Heart right ventricle (tissue), 16 donors: ENCODE results near the gene AGPAT3. TPM values are rescaled to one million over a fixed set of nuclear protein-coding genes. Genes with fewer than 3 reads are reported as not detected.

Source experiments
- ATAC-seq, 8 donors: fragments of 200-7000 bp; cut with Tn5 transposase; one replicate each; pipeline ENCODE4 v1.9.1; 2020; ENCODE audit warnings: mild to moderate bottlenecking in 8 of 8, moderate library complexity in 8 of 8, moderate number of reproducible peaks in 1 of 8
- DNase-seq, 2 donors: peaks; one replicate each; pipeline ENCODE4 v3.0.0-alpha.2; 2020
- H3K27ac ChIP-seq, 10 donors: fragments of 200-600 bp; sonication (generic) in 2 of 10; one replicate each; pipeline versions ENCODE4 v1.5.0 to v1.8.0; 2020 to 2022; ENCODE audit warnings: mild to moderate bottlenecking in 3 of 10
- H3K27me3 ChIP-seq, 7 donors: fragments of 200-600 bp; one replicate each; pipeline ENCODE4 v1.8.0; 2021 to 2022; ENCODE audit warnings: mild to moderate bottlenecking in 2 of 7
- H3K36me3 ChIP-seq, 9 donors: fragments of 200-600 bp; sonication (generic) in 1 of 9; one replicate each; pipeline versions ENCODE4 v1.5.0 to v1.8.0; 2020 to 2022; ENCODE audit warnings: mild to moderate bottlenecking in 2 of 9
- H3K4me1 ChIP-seq, 9 donors: fragments of 200-600 bp; sonication (generic) in 1 of 9; one replicate each; pipeline versions ENCODE4 v1.5.0 to v1.8.0; 2020 to 2022; ENCODE audit warnings: mild to moderate bottlenecking in 4 of 9
- H3K4me3 ChIP-seq, 10 donors: fragments of 200-600 bp; sonication (generic) in 2 of 10; one replicate each; pipeline versions ENCODE4 v1.5.0 to v1.8.0; 2020 to 2022; ENCODE audit warnings: mild to moderate bottlenecking in 7 of 10, moderate library complexity in 2 of 10
- H3K9me3 ChIP-seq, 11 donors: fragments of 200-600 bp in 10 of 11; sonication (generic) in 2 of 11; one replicate each; pipeline versions ENCODE4 v1.5.0 to v1.8.0; 2013 to 2022; ENCODE audit warnings: mild to moderate bottlenecking in 2 of 11, control low read depth in 1 of 11, moderate library complexity in 1 of 11
- CTCF ChIP-seq, 9 donors: fragments of 200-600 bp; sonication (generic) in 2 of 9; IDR thresholded peaks; one replicate each; pipeline versions ENCODE4 v1.5.0 to v1.8.0; 2021 to 2022; ENCODE audit warnings: antibody characterized with exemption in 9 of 9, mild to moderate bottlenecking in 5 of 9, moderate library complexity in 1 of 9
- WGBS, 2 donors: extraction: QIAGEN DNeasy Blood & Tissue Kit; methylation state at CpG; one replicate each; pipeline ENCODE4 v1.1.7; 2013; ENCODE audit warnings: inconsistent platforms in 1 of 2; 5-methylcytosine and 5-hydroxymethylcytosine counted together
- intact Hi-C, 10 donors: fragments of 100-400 bp; cut with DNase I; formaldehyde crosslinking; loops; one replicate each; pipeline versions ENCODE4 v1.11.1 to v1.14.2; 2022
- polyA plus RNA-seq, 2 donors: library from polyadenylated mRNA; stranded (reverse); fragments of 200-250 nt; gene quantifications; one replicate each; pipeline ENCODE4 v1.2.3, GENCODE V29; 2013
- total RNA-seq, 10 donors: library from RNA; stranded (reverse); fragmentation: NEBNext Ultra II Directional in 3 of 10; extraction: Animal tissue kit (Norgen Biotek cat#: 25700) in 3 of 10; gene quantifications; one replicate each; pipeline versions ENCODE4 v1.2.1 to v1.2.4, GENCODE V29; 2021 to 2023
- donor health status: Arrhythmogenic right ventricular cardiomyopathy.
- donor health status: ischemic (EF 13 %, LVEDD 7.1; RV severe dilation, severe dysfunction).
- donor health status: healthy with polysubstance abuse.
- donor health status: DM: no; HTN: yes; CAD: no.
- donor health status: DM: no; HTN: no; CAD: no.
- donor health status: ischemic (EF 25% LVEDD 6.9; RV normal size, moderate dysfunction).
- donor health status: ischemic (EF 25% LVEDD 5.7; RV mildly dilated, moderate dysfunction).
- donor health status: healthy.
- donor health status: DM: yes; HTN: yes; CAD: no.
- donor health status: Ischemic cardiomyopathy.
- donor health status: ischemic (EF 35%, LVEDD 5.7; RV mildly dilated, moderate dysfunction).
- donor health status: nonischemic (EF 11% LVEDD 7.7; RV severe dilation, severe dysfunction).
- donor health status: DM: yes; HTN: yes; CAD: no.
- donor health status: PGD.
- donor health status: ischemic (EF 29% LVEDD 5.4; RV normal size, mild dysfunction).
- donor health status: nonischemic (EF 23%, LVEDD 6.1; RV moderate dilation, normal function).

The AGPAT3 gene
- total and polyA plus RNA-seq, 12 donors = 19.7 to 110 (median 65.6) TPM

GRCh38 chr21:43991447-43991991 is 126.5 kb downstream of the AGPAT3 start:
- ATAC-seq (no peak), DNase-seq (no peak)
- Histone ChIP-seq H3K4me3 (no peak overlapping the region), H3K9me3 (no peaks in the 10 kb centered on the region), H3K4me1 (peaks cover 0 to 17% (median 10%) of the 10 kb centered on the region in 9 donors), H3K27me3 (no peaks in the 10 kb centered on the region), H3K36me3 (no peaks in the 10 kb centered on the region), H3K27ac (no peak overlapping the region)
- WGBS, 2 donors = 85 to 86% methylated on average over 33 of the region's 33 CpGs
- no peak for TF ChIP-seq CTCF (IDR thresholded peaks at IDR 0.05)
- intact Hi-C loops = loop anchor here in 2 of 10 donors (10.0 kb wide), 2 partner anchors 47 to 57 kb away; no protein-coding TSS in a partner anchor

GRCh38 chr21:43992121-43992520 is 127.1 kb downstream of the AGPAT3 start:
- no peak overlapping the region for H3K4me3 ChIP-seq
- H3K9me3 ChIP-seq = no peaks in the 10 kb centered on the region
- DNase-seq (no peak), ATAC-seq (no peak)
- H3K27ac ChIP-seq = no peak overlapping the region
- intact Hi-C loops = loop anchor here in 2 of 10 donors (10.0 kb wide), 2 partner anchors 47 to 57 kb away; no protein-coding TSS in a partner anchor
- peaks cover 0 to 12% (median 8%) of the 10 kb centered on the region in 9 donors for H3K4me1 ChIP-seq
- no peaks in the 10 kb centered on the region for H3K36me3 ChIP-seq
- TF ChIP-seq CTCF (IDR thresholded peaks at IDR 0.05) = no peak
- 92 to 95% methylated on average over 11 of the region's 11 CpGs for WGBS, 2 donors
- H3K27me3 ChIP-seq = no peaks in the 10 kb centered on the region

GRCh38 chr21:43993420-43993934 is 128.5 kb downstream of the AGPAT3 start:
- Histone ChIP-seq H3K36me3 (no peaks in the 10 kb centered on the region), H3K9me3 (peaks cover 0 to 6% (median 0%) of the 10 kb centered on the region in 11 donors), H3K4me3 (no peak overlapping the region), H3K27ac (no peak overlapping the region), H3K27me3 (no peaks in the 10 kb centered on the region), H3K4me1 (no peaks in the 10 kb centered on the region)
- WGBS, 2 donors = 78 to 80% methylated on average over 18 of the region's 18 CpGs
- DNase-seq = no peak
- intact Hi-C loops = loop anchor here in 2 of 10 donors (10.0 kb wide), 2 partner anchors 49 to 59 kb away; no protein-coding TSS in a partner anchor
- TF ChIP-seq CTCF (IDR thresholded peaks at IDR 0.05) = no peak
- ATAC-seq = no peak

GRCh38 chr21:43994085-43994484 is 129.1 kb downstream of the AGPAT3 start:
- ATAC-seq = no peak
- no peak for DNase-seq

More at GRCh38 chr21:43994085-43994484, 129.1 kb downstream of the AGPAT3 start:
- no peak for TF ChIP-seq CTCF (IDR thresholded peaks at IDR 0.05)
- Histone ChIP-seq H3K4me3 (no peak overlapping the region), H3K27ac (no peak overlapping the region), H3K4me1 (no peaks in the 10 kb centered on the region), H3K9me3 (peaks cover 0 to 6% (median 0%) of the 10 kb centered on the region in 11 donors), H3K27me3 (no peaks in the 10 kb centered on the region), H3K36me3 (no peaks in the 10 kb centered on the region)
- intact Hi-C loops = loop anchor here in 2 of 10 donors (10.0 kb wide), 2 partner anchors 49 to 59 kb away; no protein-coding TSS in a partner anchor
- WGBS, 2 donors = 53 to 57% methylated on average over 11 of the region's 11 CpGs
